Measurements from ENCODE around the gene BRD2.
"Not testable (repeated sequence)": the region's sequence is repeated elsewhere in the genome, so short reads cannot be mapped to it uniquely, and the experiment has no call there.

BRD2 gene

DNA sequence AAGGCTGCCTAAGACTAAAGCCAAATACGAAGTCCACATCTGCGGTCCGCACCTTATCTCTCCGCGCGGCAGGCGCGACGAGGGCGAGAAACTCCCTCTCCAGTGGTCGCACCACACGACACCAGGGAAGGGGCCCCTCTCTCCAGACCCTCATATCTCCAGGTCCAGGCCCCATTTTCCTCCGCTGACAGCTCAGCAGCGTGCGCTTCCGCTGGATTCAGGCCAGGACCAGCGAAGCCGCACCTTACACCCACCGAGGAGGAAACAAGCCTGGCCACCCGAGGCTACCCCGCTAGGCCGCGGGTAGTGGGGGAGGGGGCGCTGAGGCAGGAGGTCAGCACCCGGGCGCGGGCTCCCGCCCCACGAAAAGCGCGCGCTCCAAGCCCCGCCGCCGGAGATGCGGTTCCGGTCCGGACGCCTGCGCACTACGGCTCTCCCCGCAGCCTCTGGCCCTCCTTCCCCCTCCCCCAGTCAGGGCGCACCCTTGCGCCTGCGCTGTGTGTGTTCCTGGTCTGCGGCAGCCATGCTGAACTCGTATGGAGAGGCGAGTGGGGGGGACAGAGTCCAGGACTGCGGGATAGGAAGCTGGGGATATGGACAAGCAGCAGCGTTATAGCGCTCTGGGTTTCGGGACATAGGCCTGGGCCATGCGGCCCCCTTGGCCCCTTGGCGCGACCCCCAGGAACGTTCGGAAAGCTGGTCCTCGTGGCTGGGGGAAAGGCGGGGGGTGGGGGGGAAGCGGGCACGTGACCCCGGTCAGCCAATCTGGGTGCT lies at the start of gene BRD2:
TSS of gene BRD2 (plus strand) at position 502 of the 774 bp plus-strand sequence. CDS start 4,305 bp downstream, outside the sequence.
- peak; percentile 97 for DNase-seq (ENCODE audit: low spot score)

DNA sequence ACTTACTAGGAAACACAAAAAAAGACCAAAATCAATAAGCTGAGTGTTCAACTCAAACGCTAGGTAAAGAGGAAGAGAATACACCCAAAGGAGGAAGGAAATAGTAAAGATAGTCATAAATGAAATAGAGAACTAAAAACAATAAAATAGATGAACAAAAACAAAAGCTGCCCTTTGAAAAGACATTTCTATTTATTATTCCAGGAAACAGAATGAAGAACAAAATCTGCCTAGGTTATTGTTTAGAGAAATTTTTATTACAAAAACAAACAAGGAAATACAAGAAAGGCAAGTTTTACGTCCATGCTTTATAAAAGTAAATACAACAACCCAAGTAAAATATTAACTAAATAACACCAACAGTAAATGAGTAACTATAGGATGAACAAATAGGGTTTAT lies 47.7 kb upstream of the BRD2 start:
- DNase-seq (ENCODE audit: low spot score): no peak

DNA sequence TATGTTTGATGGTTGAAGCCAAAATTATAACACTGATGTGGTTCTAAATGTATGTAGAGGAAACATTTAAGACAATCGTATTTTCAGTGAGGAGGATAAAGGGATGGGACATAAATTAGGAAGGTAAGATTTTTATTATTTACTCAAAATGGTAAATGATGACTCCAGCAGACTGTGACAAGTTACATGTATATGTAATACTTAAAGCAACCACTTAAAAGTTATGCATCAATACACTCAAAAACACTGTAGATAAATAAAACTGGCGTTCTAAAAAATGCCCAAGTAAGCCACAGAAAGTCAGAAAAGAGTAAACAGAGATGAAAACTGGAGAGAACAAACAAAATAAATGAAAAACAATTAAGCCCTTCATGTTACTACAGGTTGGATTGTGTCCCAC lies 46.3 kb upstream of the BRD2 start:
- no peak for DNase-seq (ENCODE audit: low spot score)

DNA sequence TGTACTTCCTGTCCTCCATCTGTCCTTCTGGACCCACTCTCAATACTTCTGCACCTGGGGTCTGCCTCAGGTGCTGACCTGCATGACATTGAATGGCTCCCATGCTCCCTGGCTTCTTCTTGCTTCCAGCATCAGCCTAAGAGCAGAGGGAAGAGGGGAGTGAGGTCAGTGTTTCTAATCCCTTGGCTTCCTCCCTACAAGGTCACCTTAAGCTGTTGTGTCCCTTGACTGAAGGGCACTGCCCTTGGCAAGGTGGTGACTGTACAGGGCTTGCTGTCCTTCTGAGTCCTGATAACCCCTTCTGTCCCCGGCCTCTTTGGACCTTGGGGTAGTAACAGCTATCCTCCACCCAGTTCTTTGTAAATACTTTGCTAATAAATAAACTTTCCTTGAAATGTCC lies 37.2 kb upstream of the BRD2 start:
- DNase-seq (ENCODE audit: low spot score): no peak

DNA sequence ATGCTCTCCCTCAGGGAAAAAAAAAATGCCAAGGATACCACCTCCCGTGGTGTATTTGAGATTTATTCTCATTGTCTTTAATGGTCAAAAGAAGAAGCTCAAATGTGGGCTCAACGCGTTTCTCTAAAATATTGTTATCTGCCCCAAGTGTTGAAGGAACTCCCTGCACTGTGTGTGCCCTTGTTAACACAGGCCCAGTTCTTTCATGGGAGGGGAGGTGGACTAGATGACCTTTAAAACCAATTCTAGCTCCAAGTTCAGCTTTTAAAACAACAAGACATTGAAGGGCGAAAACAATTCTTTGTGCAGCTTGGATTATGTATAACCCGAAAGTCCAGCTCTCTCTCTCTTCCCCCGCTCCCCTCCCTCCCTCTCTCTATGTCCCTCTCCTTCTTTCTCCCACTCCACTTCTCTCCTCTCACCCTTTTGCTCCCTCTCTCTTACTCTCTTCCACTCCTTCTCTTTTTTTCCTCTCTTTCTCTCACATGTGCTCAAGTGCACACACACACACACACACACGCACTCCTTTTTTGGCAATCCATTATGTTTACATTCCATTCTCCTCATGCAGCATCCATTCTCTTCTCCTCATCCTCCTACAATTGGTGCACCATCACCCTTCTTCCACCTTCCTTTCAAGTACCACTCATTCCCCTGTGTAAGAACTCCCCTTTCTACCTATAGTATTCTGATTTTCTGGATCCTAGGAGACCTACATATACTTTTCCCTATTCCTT lies 36.1 kb upstream of the BRD2 start:
- no peak for DNase-seq (ENCODE audit: low spot score)

DNA sequence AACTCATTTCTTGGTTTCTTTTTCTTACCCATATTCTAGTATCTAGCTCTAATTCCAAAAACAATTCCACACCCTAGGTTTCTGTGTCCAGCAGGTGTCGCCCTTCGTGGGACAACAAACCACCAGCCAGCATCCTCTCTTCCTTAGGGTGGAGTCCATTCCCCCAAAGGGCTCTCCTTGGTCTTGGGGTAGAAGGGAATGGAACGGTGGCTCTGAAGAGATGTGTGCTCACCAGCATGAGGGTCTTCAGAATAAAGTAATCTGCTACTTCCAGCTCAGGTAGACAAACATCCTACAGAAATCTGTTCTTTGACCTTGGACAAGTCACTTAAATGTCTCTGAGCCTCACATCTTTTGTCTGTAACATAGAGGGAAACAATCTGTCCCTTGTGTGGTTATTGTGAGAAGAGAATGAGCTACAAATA lies 34.7 kb upstream of the BRD2 start:
- DNase-seq (ENCODE audit: low spot score): peak; percentile 57

DNA sequence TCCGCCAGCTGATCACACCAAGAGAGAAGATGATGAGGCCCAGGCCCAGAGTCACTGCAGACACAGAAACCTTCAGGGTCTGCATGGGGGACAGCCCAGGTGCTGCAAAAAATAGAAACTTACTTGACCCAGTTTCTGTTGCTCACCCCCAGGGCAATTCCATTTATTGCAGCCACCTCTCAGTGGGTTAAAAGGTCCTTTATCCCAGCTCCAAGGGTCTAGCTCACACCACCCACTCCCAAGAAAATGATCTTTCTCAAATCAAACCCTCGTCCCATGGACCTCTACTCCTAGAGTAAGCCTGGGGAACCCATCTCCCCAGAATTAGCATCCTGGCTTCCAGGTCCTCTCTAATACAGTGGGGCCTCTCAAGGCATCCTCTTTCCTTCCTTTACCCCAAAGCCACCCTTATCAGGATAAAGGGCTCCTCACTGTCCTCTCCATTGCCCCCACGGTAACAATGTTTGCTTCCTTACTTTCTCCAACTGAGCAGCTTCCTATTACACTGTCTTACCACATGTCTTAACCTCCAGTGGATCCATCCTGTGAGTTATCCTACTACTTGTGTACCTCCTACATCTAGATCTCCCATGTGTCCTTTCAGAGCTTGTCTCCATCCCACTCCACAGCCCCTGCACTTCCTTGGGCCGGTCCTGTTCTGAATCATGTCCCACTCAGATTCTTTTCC lies 32.7 kb upstream of the BRD2 start:
- DNase-seq (ENCODE audit: low spot score): no peak

DNA sequence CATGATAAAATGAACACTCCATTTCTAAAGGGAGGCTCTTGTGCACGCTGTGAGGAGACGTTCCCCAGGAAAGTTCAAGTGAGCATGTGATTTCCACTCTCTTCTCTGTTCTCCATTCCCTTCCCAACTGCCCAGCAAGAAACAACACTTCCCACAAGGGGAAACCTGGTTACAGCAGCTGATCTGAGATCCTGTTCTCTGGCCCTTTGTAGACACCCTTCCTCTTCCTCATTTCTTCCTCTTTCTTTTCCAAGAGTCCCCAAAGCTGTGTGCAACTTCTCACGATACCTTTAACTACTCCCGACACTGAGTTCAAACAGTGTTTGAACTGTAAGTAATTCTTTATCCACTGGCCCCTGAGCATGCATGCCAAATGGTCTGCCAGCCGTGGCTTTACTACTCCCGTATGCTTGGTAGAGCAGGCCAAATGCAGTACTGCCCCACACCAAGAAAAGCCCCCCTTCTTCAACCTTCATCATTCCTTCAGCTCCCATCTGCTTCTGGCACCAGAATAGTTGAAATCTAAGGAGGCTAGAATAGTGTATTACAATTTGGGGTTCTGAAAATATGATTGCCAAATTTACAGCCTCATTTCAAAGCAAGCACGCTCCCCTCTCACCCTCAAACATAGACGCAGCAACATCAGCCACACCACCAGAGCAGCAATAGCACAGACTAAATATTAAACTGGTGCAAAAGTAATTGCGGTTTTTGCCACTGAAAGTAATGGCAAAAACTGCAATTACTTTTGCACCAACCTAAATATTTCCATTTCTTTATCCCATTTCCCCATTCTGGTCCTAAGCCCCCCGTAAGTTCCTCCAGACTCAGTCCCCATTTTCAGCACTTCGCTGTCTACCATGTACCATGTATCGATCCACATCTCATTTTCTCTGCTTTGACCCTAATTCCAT lies 31.9 kb upstream of the BRD2 start:
- DNase-seq (ENCODE audit: low spot score): peak; percentile 14

DNA sequence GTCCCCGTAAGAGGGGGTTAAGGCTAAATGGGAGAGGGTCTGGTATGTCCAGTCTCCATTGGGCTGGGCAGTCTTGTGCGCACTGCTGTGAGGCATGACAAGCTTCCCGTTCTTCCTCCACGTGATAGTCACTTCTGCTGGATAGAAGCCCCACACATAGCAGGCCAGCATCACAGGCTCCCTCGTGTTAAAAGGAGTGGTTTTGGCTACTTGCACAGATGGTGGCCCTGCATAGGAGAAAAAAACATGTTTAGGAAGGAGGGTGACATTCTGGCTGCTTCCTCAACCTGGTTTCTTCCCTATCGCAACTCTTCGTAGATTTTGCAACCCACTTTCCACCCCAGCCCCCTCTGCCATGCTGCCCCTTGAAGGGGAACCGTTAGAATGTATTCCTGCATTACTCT lies 31.2 kb upstream of the BRD2 start:
- no peak for DNase-seq (ENCODE audit: low spot score)

DNA sequence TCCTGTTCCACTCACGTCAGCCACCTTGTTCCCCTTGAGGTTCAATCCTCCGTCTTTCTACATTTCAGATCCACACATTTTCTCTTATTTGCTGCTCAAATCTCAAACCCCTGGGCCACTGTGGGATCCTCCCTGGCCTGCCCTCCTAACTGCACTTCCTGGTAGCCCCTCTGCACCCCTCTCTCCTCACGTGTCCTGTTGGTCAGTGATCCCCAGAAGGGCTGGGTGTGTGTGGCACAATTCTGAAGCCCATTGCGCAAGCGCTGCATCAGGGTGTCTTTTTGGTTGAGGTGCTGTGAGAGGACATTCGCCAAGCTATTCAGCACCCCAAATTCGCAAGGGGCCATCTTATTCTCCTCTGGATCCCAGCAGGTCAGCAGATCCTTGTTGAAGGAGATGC lies 29.9 kb upstream of the BRD2 start:
- DNase-seq (ENCODE audit: low spot score): no peak

DNA sequence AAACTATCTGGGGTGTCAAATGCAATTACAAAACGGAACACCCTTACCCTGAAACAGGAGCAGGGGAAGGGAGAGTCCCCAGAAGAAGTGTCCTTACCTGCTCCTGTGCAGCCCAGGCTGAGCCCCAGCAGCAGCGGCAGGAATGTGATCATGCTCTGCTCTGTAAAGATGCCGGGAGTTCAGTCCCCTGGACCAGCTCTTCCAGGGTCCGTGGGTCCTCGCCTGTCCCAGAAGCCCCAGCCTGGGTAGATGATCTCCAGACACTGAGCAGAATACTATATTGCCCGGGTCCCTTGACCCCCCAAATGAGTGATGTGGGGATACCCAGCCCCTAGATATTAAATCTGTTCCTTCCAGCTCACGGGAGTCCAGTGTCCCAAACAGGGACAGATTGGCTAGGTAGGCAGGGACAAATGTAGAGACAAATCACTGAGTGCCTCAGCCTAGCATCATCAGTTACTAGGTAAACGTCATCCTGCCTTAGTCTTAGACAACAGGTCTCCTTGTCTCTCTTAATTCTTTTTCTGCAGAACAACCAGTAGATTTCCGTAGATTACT lies 27.7 kb upstream of the BRD2 start, which contains the start of gene HLA-DMB:
TSS of gene HLA-DMB (minus strand) at position 373 of the 558 bp plus-strand sequence. CDS start at position 152, 221 bp downstream.
- DNase-seq (ENCODE audit: low spot score): peak; percentile 81

DNA sequence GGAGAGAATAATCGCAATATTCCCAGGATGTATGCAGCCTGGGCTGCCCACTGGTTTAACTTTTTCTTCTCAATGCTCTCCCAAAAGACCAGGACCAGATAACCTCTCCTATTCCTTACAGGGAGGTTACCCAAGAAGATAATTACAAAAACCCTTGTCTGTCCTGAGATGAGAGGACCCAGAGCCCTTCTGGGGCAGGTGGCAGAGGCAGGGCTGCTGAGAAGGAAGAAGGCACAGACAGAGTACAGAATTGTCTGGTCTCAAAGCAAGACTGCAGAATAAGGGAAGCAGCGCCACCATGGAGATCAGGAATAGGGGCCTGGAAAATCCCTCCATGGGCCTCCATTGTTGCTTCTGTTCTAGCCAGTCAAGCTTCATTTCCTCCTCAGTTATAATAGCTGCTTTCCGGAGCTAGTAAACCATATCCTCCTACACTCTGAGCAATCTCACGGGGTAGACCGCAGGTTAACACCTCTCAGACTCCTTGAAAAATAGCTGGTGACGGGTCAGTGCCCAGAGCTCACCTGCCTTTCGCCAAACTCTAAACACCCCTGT lies 27.1 kb upstream of the BRD2 start:
- peak; percentile 91 for DNase-seq (ENCODE audit: low spot score)

DNA sequence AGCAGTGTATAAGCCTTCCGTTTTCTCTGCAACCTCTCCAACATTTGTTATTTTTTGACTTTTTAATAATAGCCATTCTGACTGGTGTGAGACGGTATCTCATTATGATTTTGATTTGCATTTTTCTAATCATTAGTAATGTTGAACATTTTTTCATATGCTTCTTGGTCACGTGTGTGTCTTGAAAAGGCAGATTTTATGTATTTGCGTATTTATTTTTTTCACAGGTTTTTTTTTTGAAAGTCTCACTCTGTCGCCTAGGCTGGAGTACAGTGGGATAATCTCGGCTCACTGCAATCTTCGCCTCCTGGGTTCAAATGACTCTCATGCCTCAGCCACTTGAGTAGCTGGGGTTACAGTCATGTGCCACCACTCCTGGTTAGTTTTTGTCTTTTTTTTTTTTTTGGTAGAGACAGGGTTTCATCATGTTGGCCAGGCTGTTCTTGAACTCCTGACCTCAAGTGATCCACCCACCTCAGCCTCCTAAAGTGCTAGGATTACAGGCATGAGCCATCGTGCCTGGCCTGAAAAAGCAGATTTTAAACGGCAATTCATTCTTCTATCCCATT lies 25.8 kb upstream of the BRD2 start:
- DNase-seq (ENCODE audit: low spot score): not testable (repeated sequence)

DNA sequence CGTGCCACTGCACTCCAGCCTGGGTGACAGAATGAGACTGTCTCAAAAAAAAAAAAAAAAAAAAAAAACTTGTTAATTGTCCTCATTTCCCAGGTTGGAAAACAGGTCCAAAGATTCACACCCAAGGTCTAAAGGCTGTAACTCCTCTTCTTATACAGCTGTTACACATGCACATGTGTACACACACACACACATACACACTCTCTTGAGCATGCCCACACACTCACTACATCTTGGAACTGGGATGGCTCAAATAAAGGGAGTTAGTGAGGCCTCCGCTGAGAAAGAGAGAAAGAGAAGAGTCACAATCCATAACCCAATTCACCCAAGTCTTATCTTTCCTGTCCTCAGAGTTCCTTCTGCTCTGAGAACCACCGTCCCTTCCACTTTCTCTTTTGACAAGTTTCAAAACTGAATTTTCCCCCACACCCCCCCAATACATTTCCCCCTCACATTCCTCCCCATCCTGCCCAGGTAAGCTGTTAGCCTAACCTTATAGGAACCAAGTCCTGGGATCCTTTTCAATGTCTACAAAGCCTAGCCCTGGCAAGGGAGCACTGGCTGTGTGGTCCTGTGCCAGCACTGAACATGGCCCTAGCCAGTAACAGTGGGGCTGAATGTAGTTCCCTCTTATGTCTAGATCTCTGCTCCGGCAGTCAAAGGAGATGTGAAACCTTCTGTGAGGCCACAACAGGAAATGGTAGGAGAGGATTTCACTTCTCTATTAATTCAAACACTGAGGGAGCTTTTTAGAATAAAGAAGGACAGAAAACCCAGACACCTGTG lies 24.3 kb upstream of the BRD2 start:
- DNase-seq (ENCODE audit: low spot score): no peak

DNA sequence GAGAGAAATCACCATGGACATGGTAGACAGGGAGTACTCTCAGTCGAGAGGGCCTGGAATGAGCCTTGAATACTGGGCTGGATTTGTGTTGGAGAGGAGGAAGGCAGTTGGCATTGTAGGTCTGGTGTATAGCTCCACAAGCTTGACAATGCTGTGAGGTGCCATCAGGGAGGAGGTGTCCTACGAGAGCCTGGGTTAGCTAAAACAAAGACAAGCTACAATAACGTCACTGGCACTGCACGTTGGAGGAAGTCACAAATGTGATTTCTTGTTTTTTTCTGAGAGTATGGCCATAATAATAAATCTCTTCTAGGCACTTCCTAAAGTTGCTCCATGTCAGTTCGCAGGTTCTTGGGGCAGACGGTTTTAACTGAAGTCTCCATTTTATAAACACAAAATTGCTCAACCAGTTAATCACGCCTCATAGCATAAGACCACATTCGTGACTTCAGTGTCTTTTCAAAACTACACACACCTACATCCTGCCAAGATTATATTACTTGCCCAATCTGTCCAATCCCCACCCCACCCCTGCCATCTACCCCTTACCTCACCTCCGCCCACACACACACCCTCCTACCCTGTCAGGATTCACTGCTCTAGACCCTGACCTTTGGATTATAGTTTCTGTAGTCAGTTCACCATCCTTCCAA lies 23.2 kb upstream of the BRD2 start:
- no peak for DNase-seq (ENCODE audit: low spot score)

DNA sequence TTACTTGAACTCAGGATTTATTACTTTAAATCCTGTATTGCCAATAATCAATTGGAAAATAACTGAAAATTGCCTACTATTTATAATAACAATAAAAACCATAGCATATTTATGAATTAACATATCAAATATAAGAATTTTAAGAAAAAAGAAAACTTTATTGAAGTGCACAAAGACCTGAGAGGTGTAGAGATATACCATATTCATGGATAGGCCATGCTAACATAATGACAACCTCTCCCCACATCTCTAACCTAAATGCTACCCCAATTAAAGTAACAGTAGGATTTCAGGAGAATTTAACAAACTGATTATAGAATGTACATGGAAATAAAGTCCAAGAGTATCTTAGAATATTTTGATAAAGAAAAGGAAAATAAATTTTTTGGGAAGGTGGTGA lies 22.4 kb upstream of the BRD2 start:
- DNase-seq (ENCODE audit: low spot score): no peak

DNA sequence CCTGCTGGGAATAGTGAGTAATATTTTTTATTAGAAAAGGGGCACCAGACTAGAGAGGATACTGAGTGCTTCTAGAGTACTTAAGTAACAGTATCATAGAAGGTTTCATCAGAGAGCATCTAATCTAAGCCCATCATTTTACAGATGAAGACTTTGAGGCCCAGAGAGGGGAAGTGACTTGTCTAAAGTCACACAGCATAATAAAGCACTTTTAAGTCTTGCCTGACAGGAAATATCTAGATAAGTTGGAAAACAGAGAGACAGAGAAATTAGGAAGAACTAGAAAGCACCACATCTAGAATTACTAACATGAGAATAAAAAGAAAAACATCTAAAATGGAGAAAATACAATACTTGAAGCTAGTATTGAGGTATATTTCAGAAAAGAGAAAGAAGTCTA lies 21.5 kb upstream of the BRD2 start:
- DNase-seq (ENCODE audit: low spot score): no peak

DNA sequence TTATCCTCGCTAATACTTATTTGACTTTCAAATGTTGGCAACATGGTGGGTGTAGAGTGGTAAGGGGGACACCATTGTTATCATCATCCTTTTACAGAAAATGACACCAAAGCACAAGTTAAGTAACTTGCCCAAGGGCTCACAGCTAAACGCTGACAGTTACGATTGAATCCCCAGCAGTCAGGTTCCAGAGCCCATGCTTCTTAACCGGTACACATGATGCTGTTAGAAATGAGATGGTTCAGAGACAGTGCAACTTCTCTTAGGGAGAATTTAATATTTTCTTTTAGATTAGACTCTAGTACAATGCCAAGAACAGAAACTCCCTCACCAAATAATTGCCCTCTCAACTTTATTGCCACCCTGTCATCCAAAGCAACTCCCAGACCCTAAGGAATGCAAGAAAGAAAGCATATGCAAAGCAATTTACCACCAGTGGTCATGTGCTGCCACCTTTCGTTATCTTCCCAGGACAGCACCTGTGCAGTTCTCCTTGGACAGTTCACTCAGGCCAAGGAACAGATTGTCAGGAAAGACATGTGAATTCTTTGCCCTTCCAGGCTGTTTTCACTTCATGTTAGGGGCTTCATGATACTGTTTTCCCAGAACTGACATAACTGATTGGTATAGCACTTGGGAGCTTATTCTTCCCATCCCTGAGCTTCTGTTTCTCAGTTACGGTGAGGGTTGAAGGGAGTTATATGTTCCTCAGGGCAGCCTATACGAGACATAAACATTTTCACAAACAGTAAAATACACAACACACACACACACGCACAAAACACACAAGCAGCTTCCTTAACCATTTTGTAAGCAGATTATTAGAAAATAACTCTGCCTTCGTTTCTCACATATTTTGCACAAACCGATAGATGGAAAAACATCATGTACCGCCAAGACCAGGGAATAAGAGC lies 20.6 kb upstream of the BRD2 start:
- peak; percentile 78 for DNase-seq (ENCODE audit: low spot score)

Measured in kidney tubule cell (primary cell).